Measurements from ENCODE around the gene KIAA1586. TPM values are rescaled to one million over a fixed set of nuclear protein-coding genes. Genes with fewer than 3 reads are reported as not detected.

Gene KIAA1586
- total and polyA plus RNA-seq, 9 of the 15 experiments (the other 6 are each of a cell fraction or from before 2014, with no cell fraction given) = 23.4 to 43.6 (median 29.5) TPM

DNA sequence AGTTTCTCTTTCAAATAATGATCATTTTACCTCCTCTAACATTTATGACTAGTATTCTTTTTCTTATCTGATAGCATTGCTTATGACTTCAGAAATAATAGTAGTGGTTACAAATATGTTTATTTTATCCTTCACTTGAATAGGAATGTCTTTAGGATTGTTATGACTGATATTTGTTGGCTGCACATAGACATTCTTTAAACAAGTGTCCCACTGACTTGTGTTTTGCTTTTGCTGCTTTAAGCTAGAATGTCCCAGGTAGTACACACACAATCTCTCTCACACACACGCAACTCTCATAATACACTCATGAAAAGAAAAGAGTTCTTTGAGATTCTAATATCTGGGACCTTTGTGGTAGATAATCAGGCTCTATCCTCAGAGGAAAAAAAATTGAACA is 21.6 kb downstream of the KIAA1586 start:
- H3K36me3 ChIP-seq (ENCODE audit: control insufficient read depth, insufficient read depth, low read length) = peaks cover 25% of the 10 kb centered on the region
- H3K9ac ChIP-seq (ENCODE audit: insufficient read depth in 1 of 2, low read depth in 2 of 2, low read length in 2 of 2) = no peak overlapping the region
- POLR2A ChIA-PET = interaction anchor here (1.0 to 1.3 kb wide), 3 partner anchors 8 to 11 kb away, joined by 3 read pairs; no protein-coding TSS in a partner anchor
- no TSS peak for BruUV-seq (replicated peaks)
- intact Hi-C loops (cut with micrococcal nuclease) = no loop called here
- in situ Hi-C loops (cut with MboI) = no loop called here
- H3K4me1 ChIP-seq (replicated peaks in 1 of 2; ENCODE audit: control insufficient read depth in 2 of 2, insufficient read depth in 2 of 2, low read length in 2 of 2) = peaks cover 3 to 18% of the 10 kb centered on the region in 2 experiments; a peak in 3 of 5 replicates
- H3K27me3 ChIP-seq (ENCODE audit: control insufficient read depth in 2 of 2, insufficient read depth in 2 of 2, low read length in 2 of 2) = no peaks in the 10 kb centered on the region
- FAIRE-seq (no peak), DNase-seq (ENCODE audit: extremely low read depth in 1 of 4, low spot score in 3 of 4) (no peak), ATAC-seq (no peak)
- no peak overlapping the region for H3K27ac ChIP-seq (ENCODE audit: extremely low read depth, low read depth, low read length)
- 43% methylated on average over 1 of the region's 1 CpG for WGBS (ENCODE audit: insufficient coverage, low coverage, missing lambda C conversion rate)
- no peak overlapping the region for H2AFZ ChIP-seq (ENCODE audit: low read depth, low read length)
- no peak overlapping the region for H3K4me2 ChIP-seq (ENCODE audit: insufficient read depth, low read length)
- H3K9me3 ChIP-seq (replicated peaks; ENCODE audit: control insufficient read depth, insufficient read depth, low read depth, low read length) = peaks cover 6% of the 10 kb centered on the region
- H3K4me3 ChIP-seq = no peak overlapping the region
- CTCF ChIA-PET (ENCODE audit: low intra/inter-chr PET ratio) = no interaction called here
- H3K79me2 ChIP-seq (ENCODE audit: control insufficient read depth, insufficient read depth, low read length) = no peaks in the 10 kb centered on the region
- no peaks in the 10 kb centered on the region for H3K9me1 ChIP-seq (ENCODE audit: control insufficient read depth, insufficient read depth, low read length)
- no peaks in the 10 kb centered on the region for H4K20me1 ChIP-seq (replicated peaks; ENCODE audit: control insufficient read depth, insufficient read depth, low read length)
- TF ChIP-seq ZNF311 (CRISPR knock-in tag; IDR thresholded peaks at IDR 0.05) (no peak), ZNF512 (tag; IDR thresholded peaks at IDR 0.05) (no peak), KLF16 (IDR thresholded peaks at IDR 0.05) (no peak), IRF1 (CRISPR knock-in tag; IDR thresholded peaks at IDR 0.05; ENCODE audit: borderline replicate concordance) (no peak), ZNF280A (IDR thresholded peaks at IDR 0.05; ENCODE audit: low read depth, partially characterized antibody) (no peak), ZZZ3 (IDR thresholded peaks at IDR 0.05) (no peak), GTF2E2 (tag; IDR thresholded peaks at IDR 0.05) (no peak), ZBTB8A (IDR thresholded peaks at IDR 0.05; ENCODE audit: partially characterized antibody) (no peak), BMI1 (IDR thresholded peaks at IDR 0.05; ENCODE audit: low read length) (no peak), ZNF24 (IDR thresholded peaks at IDR 0.05) (no peak), SMAD1 (IDR thresholded peaks at IDR 0.05; ENCODE audit: low read depth, low read length, partially characterized antibody) (no peak), YBX1 (IDR thresholded peaks at IDR 0.05) (no peak), MXI1 (IDR thresholded peaks at IDR 0.05; ENCODE audit: low read depth, low read length) (no peak), RFX7 (CRISPR knock-in tag; IDR thresholded peaks at IDR 0.05) (no peak), ZBTB11 (CRISPR knock-in tag; IDR thresholded peaks at IDR 0.05) (no peak), CHD1 (IDR thresholded peaks at IDR 0.05; ENCODE audit: low read length) (no peak), SREBF1 (IDR thresholded peaks at IDR 0.05; ENCODE audit: borderline replicate concordance, low read depth, low read length) (no peak)
